GM12874 (cell line): ENCODE results near the gene LRRC74B.

Experiments used
- TF ChIP-seq, protein P1 (sequence below): IDR thresholded peaks from 2 replicates; pipeline ENCODE4 v1.5.1; 2011; ENCODE audit warnings: low read depth, mild to moderate bottlenecking, control low read depth, low read length, moderate library complexity; ENCODE audit not compliant: insufficient read depth

Gene LRRC74B

GRCh38 chr22:21074102-21074715 lies 28.5 kb downstream of the LRRC74B start:
- TF ChIP-seq, protein P1, sequence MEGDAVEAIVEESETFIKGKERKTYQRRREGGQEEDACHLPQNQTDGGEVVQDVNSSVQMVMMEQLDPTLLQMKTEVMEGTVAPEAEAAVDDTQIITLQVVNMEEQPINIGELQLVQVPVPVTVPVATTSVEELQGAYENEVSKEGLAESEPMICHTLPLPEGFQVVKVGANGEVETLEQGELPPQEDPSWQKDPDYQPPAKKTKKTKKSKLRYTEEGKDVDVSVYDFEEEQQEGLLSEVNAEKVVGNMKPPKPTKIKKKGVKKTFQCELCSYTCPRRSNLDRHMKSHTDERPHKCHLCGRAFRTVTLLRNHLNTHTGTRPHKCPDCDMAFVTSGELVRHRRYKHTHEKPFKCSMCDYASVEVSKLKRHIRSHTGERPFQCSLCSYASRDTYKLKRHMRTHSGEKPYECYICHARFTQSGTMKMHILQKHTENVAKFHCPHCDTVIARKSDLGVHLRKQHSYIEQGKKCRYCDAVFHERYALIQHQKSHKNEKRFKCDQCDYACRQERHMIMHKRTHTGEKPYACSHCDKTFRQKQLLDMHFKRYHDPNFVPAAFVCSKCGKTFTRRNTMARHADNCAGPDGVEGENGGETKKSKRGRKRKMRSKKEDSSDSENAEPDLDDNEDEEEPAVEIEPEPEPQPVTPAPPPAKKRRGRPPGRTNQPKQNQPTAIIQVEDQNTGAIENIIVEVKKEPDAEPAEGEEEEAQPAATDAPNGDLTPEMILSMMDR = no peak

- TF ChIP-seq, protein P1 = no peak
Observed at GRCh38 chr22:21075516-21076138, 29.9 kb downstream of the LRRC74B start.

GRCh38 chr22:21076912-21077625 lies 31.3 kb downstream of the LRRC74B start:
- TF ChIP-seq, protein P1 = no peak

DNA sequence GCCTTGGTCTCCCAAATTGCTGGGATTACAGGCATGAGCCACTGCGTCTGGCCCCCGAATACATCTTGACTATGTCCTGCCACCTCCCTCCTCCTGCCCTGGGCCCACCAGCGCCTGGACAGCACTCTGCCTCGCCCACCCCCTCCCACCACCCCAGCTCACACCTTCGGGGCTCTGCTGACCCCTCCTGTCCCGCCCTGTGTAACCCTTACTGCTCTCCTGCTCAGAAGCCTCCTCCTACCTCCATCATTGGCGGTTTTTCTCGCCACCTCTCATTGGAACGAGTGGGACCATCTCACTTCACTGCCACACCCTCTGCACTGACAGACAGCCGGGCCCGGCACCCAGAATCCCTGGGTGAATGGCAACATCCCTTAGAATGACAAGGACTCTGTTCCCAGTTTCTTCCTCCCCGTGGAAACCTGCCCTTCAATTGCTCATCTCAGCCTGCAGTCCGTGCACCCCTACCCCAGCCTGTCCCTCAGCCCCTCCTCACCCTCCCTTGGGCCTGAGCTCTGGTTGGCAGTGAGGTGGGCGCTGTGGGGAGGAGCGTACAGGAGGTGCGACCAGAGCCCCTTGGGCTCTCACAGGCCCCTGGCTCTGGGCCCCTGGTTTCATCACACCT lies 32.2 kb downstream of the LRRC74B start:
- TF ChIP-seq, protein P1 = no peak

- TF ChIP-seq, protein P1 = no peak
Observed at GRCh38 chr22:21078916-21079315, 33.2 kb downstream of the LRRC74B start.

DNA sequence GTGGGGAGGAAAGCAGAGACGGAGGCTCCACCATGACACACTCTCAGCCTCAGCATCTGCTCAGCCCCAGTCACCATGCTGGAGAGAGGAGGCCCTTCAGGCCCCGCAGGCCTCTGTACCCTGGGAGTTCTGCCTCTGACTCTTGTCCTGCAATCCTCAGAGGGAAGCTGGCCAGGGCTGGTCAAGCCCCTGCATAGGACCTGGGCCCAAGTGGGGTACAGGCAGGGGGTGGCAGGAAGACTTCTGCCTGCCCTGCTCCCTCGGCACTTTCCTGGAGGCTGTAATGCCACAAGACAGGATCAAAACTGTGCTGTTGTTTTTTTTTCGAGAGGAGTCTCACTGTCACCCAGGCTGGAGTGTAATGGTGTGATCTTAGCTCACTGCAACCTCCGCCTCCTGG lies 33.7 kb downstream of the LRRC74B start:
- TF ChIP-seq, protein P1 = no peak
